GM23338 (cell line): ENCODE measurements around the gene LCE2C. TPM values are rescaled to one million over a fixed set of nuclear protein-coding genes. Genes with fewer than 3 reads are reported as not detected.

ENCODE experiments used
- ATAC-seq: fragments of 200-7000 bp; cut with Tn5 transposase; 3 replicates; pipeline ENCODE4 v1.9.1; 2020
- DNase-seq: peaks from one replicate; pipeline ENCODE4 v3.0.0-alpha.2; 2015; ENCODE audit warnings: low spot score
- H2AFZ ChIP-seq: fragments of 200-600 bp; sonication (generic); 2 replicates; pipeline ENCODE4 v1.8.0; 2016; ENCODE audit warnings: antibody characterized with exemption, mild to moderate bottlenecking, moderate library complexity
- H3F3A ChIP-seq: fragments of 200-600 bp; sonication (generic); replicated peaks from 2 replicates; pipeline ENCODE4 v1.8.0; 2017; ENCODE audit warnings: antibody characterized with exemption, mixed run types, low read depth
- H3K27ac ChIP-seq: fragments of 200-600 bp; sonication (generic); 2 replicates; pipeline ENCODE4 v1.6.1; 2016; ENCODE audit warnings: low read depth
- H3K27me3 ChIP-seq: fragments of 200-600 bp; sonication (generic); 2 replicates; pipeline ENCODE4 v1.8.0; 2016; ENCODE audit warnings: mild to moderate bottlenecking, mixed run types, moderate library complexity; ENCODE audit not compliant: insufficient read depth
- H3K36me3 ChIP-seq: fragments of 200-600 bp; sonication (generic); 2 replicates; pipeline ENCODE4 v1.8.0; 2016; ENCODE audit warnings: mild to moderate bottlenecking; ENCODE audit not compliant: insufficient read depth
- H3K4me1 ChIP-seq: fragments of 200-600 bp; sonication (generic); 2 replicates; pipeline ENCODE4 v1.8.0; 2016; ENCODE audit warnings: mild to moderate bottlenecking, moderate library complexity; ENCODE audit not compliant: insufficient read depth
- H3K4me2 ChIP-seq: fragments of 200-600 bp; sonication (generic); 2 replicates; pipeline ENCODE4 v1.7.1; 2017; ENCODE audit warnings: mixed run types
- H3K4me3 ChIP-seq: fragments of 200-600 bp; sonication (generic); 2 replicates; pipeline ENCODE4 v1.6.1; 2016; ENCODE audit warnings: mixed run types
- H3K79me2 ChIP-seq: fragments of 200-600 bp; sonication (generic); replicated peaks from 2 replicates; pipeline ENCODE4 v1.8.0; 2017; ENCODE audit warnings: mild to moderate bottlenecking; ENCODE audit not compliant: insufficient read depth
- H3K9me2 ChIP-seq: fragments of 200-600 bp; sonication (generic); 2 replicates; pipeline ENCODE4 v1.8.0; 2017; ENCODE audit not compliant: insufficient read depth
- H4K20me1 ChIP-seq: fragments of 200-600 bp; sonication (generic); replicated peaks from 2 replicates; pipeline ENCODE4 v1.8.0; 2017; ENCODE audit warnings: mild to moderate bottlenecking; ENCODE audit not compliant: insufficient read depth
- H3K27ac Mint-ChIP-seq: 2 replicates; pipeline ENCODE4 v1.8.0; 2020; ENCODE audit warnings: inconsistent platforms, mild to moderate bottlenecking, moderate library complexity, mixed read lengths
- H3K27me3 Mint-ChIP-seq: 3 replicates; pipeline ENCODE4 v1.8.0; 2022; ENCODE audit warnings: low read depth, mild to moderate bottlenecking, moderate library complexity, mixed read lengths, inconsistent platforms; ENCODE audit not compliant: insufficient read depth, poor library complexity
- H3K36me3 Mint-ChIP-seq: 3 replicates; pipeline ENCODE4 v1.8.0; 2021; ENCODE audit warnings: low read depth, mild to moderate bottlenecking, inconsistent platforms, moderate library complexity, mixed read lengths
- H3K4me1 Mint-ChIP-seq: 3 replicates; pipeline ENCODE4 v1.8.0; 2020; ENCODE audit warnings: mild to moderate bottlenecking, inconsistent platforms, mixed read lengths
- H3K4me3 Mint-ChIP-seq: 3 replicates; pipeline ENCODE4 v1.8.0; 2021; ENCODE audit warnings: moderate library complexity, mild to moderate bottlenecking, inconsistent platforms, mixed read lengths
- H3K9me3 Mint-ChIP-seq: 3 replicates; pipeline ENCODE4 v1.8.0; 2020; ENCODE audit warnings: moderate library complexity, mild to moderate bottlenecking, inconsistent platforms, mixed read lengths
- EZH2 ChIP-seq: fragments of 200-600 bp; sonication (generic); IDR thresholded peaks from one replicate; pipeline ENCODE4 v1.8.0; 2017; ENCODE audit warnings: antibody characterized with exemption, mild to moderate bottlenecking, low read depth; ENCODE audit not compliant: unreplicated experiment
- EZH2phosphoT487 ChIP-seq: fragments of 200-600 bp; sonication (generic); IDR thresholded peaks from one replicate; pipeline ENCODE4 v1.8.1; 2018; ENCODE audit warnings: antibody characterized with exemption; ENCODE audit not compliant: unreplicated experiment
- POLR2AphosphoS5 ChIP-seq: IDR thresholded peaks from 2 replicates; pipeline ENCODE4 v1.6.1; 2016; ENCODE audit warnings: antibody characterized with exemption, low read depth
- ZNF331 ChIP-seq: fragments of 250-450 bp; sonication (Bioruptor Pico); IDR thresholded peaks from 2 replicates; pipeline ENCODE4 v1.5.0; 2020; ENCODE audit warnings: low read depth, mild to moderate bottlenecking, moderate library complexity
- polyA plus RNA-seq: library from polyadenylated mRNA; unstranded; fragments of >200 nt; fragmentation: Nextera tagmentation; extraction: Ambion mirVana; gene quantifications from 2 replicates; pipeline ENCODE4 v1.2.1, GENCODE V29; 2016
- total RNA-seq: library from RNA; depleted of rRNA; stranded (reverse); fragments of >200 nt; shearing (Covaris generic); gene quantifications from 2 replicates; pipeline ENCODE4 v1.2.3, GENCODE V29; 2014
- TF ChIP-seq, protein P1 (sequence below): fragments of 250-450 bp; sonication (Bioruptor Pico); IDR thresholded peaks from 2 replicates; pipeline ENCODE4 v1.5.0; 2020; ENCODE audit warnings: mild to moderate bottlenecking, moderate library complexity
- TF ChIP-seq, protein P2 (sequence below), 2 experiments: fragments of 200-600 bp in 1 of 2; sonication (generic) in 1 of 2; conservative IDR thresholded peaks; 2 replicates each; pipeline versions ENCODE4 v1.5.1 to v1.6.1; 2016 to 2017; ENCODE audit warnings: antibody characterized with exemption in 2 of 2, low read depth in 2 of 2, mild to moderate bottlenecking in 2 of 2, moderate library complexity in 1 of 2
- TF ChIP-seq, protein P3 (sequence below): IDR thresholded peaks from 2 replicates; pipeline ENCODE4 v1.6.1; 2016; ENCODE audit warnings: antibody characterized with exemption

LCE2C gene
- total and polyA plus RNA-seq, 2 experiments from 2014 or later, result not detected

DNA sequence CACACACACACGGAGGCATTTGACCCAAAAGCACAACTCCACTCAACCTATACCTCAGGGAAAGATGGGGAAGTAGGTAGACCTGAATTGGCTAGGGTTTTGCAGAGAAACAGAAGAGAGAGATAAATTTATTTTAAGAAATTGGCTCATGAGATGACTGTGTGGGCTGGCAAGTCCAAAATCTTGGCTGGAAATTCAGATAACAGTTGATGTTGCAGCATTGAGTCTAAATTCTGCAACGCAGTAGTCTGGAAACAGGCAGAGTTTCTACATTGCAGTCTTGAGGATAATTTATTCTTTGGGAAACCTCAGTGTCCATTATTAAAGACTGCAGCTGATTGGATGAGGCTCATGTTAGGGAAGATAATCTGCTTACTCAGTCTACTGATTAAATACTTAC lies 6.5 kb downstream of the LCE2C start (continued):
- TF ChIP-seq, protein P1, sequence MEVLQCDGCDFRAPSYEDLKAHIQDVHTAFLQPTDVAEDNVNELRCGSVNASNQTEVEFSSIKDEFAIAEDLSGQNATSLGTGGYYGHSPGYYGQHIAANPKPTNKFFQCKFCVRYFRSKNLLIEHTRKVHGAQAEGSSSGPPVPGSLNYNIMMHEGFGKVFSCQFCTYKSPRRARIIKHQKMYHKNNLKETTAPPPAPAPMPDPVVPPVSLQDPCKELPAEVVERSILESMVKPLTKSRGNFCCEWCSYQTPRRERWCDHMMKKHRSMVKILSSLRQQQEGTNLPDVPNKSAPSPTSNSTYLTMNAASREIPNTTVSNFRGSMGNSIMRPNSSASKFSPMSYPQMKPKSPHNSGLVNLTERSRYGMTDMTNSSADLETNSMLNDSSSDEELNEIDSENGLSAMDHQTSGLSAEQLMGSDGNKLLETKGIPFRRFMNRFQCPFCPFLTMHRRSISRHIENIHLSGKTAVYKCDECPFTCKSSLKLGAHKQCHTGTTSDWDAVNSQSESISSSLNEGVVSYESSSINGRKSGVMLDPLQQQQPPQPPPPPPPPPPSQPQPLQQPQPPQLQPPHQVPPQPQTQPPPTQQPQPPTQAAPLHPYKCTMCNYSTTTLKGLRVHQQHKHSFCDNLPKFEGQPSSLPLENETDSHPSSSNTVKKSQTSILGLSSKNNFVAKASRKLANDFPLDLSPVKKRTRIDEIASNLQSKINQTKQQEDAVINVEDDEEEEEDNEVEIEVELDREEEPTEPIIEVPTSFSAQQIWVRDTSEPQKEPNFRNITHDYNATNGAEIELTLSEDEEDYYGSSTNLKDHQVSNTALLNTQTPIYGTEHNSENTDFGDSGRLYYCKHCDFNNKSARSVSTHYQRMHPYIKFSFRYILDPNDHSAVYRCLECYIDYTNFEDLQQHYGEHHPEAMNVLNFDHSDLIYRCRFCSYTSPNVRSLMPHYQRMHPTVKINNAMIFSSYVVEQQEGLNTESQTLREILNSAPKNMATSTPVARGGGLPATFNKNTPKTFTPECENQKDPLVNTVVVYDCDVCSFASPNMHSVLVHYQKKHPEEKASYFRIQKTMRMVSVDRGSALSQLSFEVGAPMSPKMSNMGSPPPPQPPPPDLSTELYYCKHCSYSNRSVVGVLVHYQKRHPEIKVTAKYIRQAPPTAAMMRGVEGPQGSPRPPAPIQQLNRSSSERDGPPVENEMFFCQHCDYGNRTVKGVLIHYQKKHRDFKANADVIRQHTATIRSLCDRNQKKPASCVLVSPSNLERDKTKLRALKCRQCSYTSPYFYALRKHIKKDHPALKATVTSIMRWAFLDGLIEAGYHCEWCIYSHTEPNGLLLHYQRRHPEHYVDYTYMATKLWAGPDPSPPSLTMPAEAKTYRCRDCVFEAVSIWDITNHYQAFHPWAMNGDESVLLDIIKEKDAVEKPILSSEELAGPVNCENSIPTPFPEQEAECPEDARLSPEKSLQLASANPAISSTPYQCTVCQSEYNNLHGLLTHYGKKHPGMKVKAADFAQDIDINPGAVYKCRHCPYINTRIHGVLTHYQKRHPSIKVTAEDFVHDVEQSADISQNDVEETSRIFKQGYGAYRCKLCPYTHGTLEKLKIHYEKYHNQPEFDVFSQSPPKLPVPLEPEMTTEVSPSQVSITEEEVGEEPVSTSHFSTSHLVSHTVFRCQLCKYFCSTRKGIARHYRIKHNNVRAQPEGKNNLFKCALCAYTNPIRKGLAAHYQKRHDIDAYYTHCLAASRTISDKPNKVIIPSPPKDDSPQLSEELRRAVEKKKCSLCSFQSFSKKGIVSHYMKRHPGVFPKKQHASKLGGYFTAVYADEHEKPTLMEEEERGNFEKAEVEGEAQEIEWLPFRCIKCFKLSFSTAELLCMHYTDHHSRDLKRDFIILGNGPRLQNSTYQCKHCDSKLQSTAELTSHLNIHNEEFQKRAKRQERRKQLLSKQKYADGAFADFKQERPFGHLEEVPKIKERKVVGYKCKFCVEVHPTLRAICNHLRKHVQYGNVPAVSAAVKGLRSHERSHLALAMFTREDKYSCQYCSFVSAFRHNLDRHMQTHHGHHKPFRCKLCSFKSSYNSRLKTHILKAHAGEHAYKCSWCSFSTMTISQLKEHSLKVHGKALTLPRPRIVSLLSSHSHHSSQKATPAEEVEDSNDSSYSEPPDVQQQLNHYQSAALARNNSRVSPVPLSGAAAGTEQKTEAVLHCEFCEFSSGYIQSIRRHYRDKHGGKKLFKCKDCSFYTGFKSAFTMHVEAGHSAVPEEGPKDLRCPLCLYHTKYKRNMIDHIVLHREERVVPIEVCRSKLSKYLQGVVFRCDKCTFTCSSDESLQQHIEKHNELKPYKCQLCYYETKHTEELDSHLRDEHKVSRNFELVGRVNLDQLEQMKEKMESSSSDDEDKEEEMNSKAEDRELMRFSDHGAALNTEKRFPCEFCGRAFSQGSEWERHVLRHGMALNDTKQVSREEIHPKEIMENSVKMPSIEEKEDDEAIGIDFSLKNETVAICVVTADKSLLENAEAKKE, result no peak
- no peak for TF ChIP-seq POLR2AphosphoS5

DNA sequence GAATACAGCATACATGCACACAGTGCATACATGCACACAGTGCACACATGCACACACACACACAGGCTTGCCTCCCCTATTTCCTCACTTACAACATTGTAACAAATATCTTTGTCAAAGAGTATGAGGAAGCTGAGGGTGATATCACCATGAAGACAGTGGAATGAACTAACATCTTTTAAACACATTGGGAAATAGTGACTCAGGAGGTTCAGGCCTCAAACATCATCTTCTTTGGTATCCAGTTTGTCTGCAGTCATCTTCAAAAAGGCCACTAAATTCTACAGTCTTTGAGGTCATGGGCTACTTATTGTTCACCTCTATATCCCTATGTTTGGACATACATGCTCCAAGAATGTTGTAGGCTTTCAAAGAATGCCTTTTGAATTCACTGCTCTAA lies 8.8 kb downstream of the LCE2C start:
- no peaks in the 10 kb centered on the region for H3F3A ChIP-seq
- no peak overlapping the region for H3K4me2 ChIP-seq
- H3K27me3 ChIP-seq, result no peaks in the 10 kb centered on the region
- Mint-ChIP-seq H3K36me3 (no peaks in the 10 kb centered on the region), H3K27me3 (no peaks in the 10 kb centered on the region), H3K9me3 (no peaks in the 10 kb centered on the region), H3K4me1 (no peaks in the 10 kb centered on the region), H3K27ac (no peak overlapping the region), H3K4me3 (no peak overlapping the region)
- H3K4me1 ChIP-seq, result no peaks in the 10 kb centered on the region
- no peak for ATAC-seq
- H3K4me3 ChIP-seq, result no peak overlapping the region
- H2AFZ ChIP-seq, result no peak overlapping the region
- H3K9me2 ChIP-seq, result no peaks in the 10 kb centered on the region
- no peaks in the 10 kb centered on the region for H3K36me3 ChIP-seq
- H3K27ac ChIP-seq, result no peak overlapping the region
- no peaks in the 10 kb centered on the region for H3K79me2 ChIP-seq
- H4K20me1 ChIP-seq, result no peaks in the 10 kb centered on the region
- DNase-seq, result no peak
- TF ChIP-seq POLR2AphosphoS5 (no peak), ZNF331 (CRISPR knock-in tag) (no peak), EZH2 (no peak), EZH2phosphoT487 (no peak)
- TF ChIP-seq, protein P2, sequence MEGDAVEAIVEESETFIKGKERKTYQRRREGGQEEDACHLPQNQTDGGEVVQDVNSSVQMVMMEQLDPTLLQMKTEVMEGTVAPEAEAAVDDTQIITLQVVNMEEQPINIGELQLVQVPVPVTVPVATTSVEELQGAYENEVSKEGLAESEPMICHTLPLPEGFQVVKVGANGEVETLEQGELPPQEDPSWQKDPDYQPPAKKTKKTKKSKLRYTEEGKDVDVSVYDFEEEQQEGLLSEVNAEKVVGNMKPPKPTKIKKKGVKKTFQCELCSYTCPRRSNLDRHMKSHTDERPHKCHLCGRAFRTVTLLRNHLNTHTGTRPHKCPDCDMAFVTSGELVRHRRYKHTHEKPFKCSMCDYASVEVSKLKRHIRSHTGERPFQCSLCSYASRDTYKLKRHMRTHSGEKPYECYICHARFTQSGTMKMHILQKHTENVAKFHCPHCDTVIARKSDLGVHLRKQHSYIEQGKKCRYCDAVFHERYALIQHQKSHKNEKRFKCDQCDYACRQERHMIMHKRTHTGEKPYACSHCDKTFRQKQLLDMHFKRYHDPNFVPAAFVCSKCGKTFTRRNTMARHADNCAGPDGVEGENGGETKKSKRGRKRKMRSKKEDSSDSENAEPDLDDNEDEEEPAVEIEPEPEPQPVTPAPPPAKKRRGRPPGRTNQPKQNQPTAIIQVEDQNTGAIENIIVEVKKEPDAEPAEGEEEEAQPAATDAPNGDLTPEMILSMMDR (conservative IDR thresholded peaks at IDR 0.05; ENCODE audit: low read depth in 2 of 2), result no peak
- TF ChIP-seq, protein P3, sequence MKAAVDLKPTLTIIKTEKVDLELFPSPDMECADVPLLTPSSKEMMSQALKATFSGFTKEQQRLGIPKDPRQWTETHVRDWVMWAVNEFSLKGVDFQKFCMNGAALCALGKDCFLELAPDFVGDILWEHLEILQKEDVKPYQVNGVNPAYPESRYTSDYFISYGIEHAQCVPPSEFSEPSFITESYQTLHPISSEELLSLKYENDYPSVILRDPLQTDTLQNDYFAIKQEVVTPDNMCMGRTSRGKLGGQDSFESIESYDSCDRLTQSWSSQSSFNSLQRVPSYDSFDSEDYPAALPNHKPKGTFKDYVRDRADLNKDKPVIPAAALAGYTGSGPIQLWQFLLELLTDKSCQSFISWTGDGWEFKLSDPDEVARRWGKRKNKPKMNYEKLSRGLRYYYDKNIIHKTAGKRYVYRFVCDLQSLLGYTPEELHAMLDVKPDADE, result no peak
- TF ChIP-seq, protein P1, result no peak
